Measurements from ENCODE around the gene PARD3. TPM values are rescaled to one million over a fixed set of nuclear protein-coding genes. Genes with fewer than 3 reads are reported as not detected.

Gene PARD3
- total RNA-seq, 1 donor from 2014 or later, result 35.4 TPM

DNA sequence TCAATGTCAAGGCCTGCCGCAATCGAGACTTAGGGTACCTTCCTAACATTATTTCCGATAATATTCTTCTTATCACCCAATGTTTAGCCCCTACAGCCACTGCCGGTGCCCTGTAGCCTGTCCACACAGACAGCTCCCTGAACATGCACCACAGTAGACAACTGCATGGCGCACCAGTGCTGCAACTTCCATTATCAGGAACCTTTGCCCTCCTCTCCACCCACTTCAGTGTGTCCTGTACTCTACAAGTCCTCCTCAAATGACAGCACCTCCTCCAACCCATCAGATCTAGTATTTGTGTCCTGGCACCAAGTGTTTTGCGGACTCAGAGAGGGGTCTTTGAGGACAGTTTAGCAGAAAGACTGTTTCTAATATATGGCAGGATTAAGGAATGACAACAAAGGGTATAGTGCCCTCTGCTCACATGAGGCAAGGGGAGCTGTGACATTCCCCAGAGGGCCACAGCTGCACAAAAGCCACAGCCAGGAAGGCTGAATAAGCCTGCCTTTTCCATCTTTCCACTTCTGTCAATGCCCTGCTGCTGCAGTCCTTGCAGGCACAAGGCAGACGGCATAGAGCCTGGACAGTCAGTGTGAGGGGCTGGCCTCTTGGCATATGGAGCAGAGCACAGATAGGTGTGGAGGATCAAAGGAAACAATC is 335.4 kb downstream of the PARD3 start:
- DNase-seq (ENCODE audit: low read depth) (no peak), FAIRE-seq (no peak)
- TF ChIP-seq EZH2 (IDR thresholded peaks at IDR 0.05; ENCODE audit: insufficient read depth, low read length), result no peak
- TF ChIP-seq, protein P1, sequence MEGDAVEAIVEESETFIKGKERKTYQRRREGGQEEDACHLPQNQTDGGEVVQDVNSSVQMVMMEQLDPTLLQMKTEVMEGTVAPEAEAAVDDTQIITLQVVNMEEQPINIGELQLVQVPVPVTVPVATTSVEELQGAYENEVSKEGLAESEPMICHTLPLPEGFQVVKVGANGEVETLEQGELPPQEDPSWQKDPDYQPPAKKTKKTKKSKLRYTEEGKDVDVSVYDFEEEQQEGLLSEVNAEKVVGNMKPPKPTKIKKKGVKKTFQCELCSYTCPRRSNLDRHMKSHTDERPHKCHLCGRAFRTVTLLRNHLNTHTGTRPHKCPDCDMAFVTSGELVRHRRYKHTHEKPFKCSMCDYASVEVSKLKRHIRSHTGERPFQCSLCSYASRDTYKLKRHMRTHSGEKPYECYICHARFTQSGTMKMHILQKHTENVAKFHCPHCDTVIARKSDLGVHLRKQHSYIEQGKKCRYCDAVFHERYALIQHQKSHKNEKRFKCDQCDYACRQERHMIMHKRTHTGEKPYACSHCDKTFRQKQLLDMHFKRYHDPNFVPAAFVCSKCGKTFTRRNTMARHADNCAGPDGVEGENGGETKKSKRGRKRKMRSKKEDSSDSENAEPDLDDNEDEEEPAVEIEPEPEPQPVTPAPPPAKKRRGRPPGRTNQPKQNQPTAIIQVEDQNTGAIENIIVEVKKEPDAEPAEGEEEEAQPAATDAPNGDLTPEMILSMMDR (IDR thresholded peaks at IDR 0.05; ENCODE audit: insufficient read depth, low read depth, low read length), result no peak
- H3K27me3 ChIP-seq (ENCODE audit: insufficient read depth, low read length), result no peaks in the 10 kb centered on the region
- Mint-ChIP-seq H3K9me3 (ENCODE audit: unreplicated experiment) (no peaks in the 10 kb centered on the region), H3K27me3 (ENCODE audit: low read depth, unreplicated experiment) (no peaks in the 10 kb centered on the region), H3K27ac (ENCODE audit: unreplicated experiment) (no peak overlapping the region), H3K36me3 (ENCODE audit: low read depth, unreplicated experiment) (peaks cover under 1% of the 10 kb centered on the region), H3K4me3 (ENCODE audit: unreplicated experiment) (no peak overlapping the region), H3K4me1 (ENCODE audit: low read depth, unreplicated experiment) (no peaks in the 10 kb centered on the region)
- H2AFZ ChIP-seq (ENCODE audit: low read depth, low read length), result no peak overlapping the region
- H4K20me1 ChIP-seq (ENCODE audit: insufficient read depth, low read length), result no peaks in the 10 kb centered on the region
- H3K4me3 ChIP-seq (ENCODE audit: insufficient read depth, low read depth, low read length), result no peak overlapping the region
- no peak overlapping the region for H3K4me2 ChIP-seq (ENCODE audit: low read length)
- H3K4me1 ChIP-seq (ENCODE audit: insufficient read depth, low read length), result no peaks in the 10 kb centered on the region
- no peaks in the 10 kb centered on the region for H3K79me2 ChIP-seq (ENCODE audit: insufficient read depth, low read length)
- H3K27ac ChIP-seq (ENCODE audit: low read depth, low read length), result no peak overlapping the region
- H3K9ac ChIP-seq (ENCODE audit: low read length), result no peak overlapping the region
- H3K36me3 ChIP-seq (ENCODE audit: insufficient read depth, low read length), result no peaks in the 10 kb centered on the region
- H3K9me3 ChIP-seq (ENCODE audit: insufficient read depth, low read depth, low read length), result no peaks in the 10 kb centered on the region

DNA sequence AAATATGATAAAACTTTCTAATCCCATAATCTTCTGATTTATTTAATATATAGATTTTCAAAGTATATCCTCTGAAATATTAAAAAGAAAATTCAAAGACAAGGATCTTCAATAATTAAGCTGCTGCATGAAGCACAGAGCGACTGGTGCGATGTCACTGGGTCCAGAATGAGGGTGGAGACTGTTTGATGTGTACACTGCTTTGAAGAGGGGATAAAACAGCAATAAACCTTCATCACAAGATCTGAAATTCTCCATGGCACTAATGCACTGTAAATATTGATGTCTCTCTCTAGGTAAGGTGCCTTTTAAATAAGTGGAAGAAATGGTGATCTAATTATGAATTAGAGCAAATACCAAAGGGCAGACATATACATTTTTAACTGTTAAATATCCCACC is 337.8 kb downstream of the PARD3 start:
- no peak for DNase-seq (ENCODE audit: low read depth)
- Histone ChIP-seq H3K4me1 (ENCODE audit: insufficient read depth, low read length) (no peaks in the 10 kb centered on the region), H3K27ac (ENCODE audit: low read depth, low read length) (no peak overlapping the region), H3K79me2 (ENCODE audit: insufficient read depth, low read length) (no peaks in the 10 kb centered on the region), H3K9me3 (ENCODE audit: insufficient read depth, low read depth, low read length) (no peaks in the 10 kb centered on the region), H3K27me3 (ENCODE audit: insufficient read depth, low read length) (no peaks in the 10 kb centered on the region), H3K4me2 (ENCODE audit: low read length) (no peak overlapping the region), H2AFZ (ENCODE audit: low read depth, low read length) (no peak overlapping the region), H3K36me3 (ENCODE audit: insufficient read depth, low read length) (no peaks in the 10 kb centered on the region), H3K9ac (ENCODE audit: low read length) (no peak overlapping the region), H4K20me1 (ENCODE audit: insufficient read depth, low read length) (no peaks in the 10 kb centered on the region), H3K4me3 (ENCODE audit: insufficient read depth, low read depth, low read length) (no peak overlapping the region)
- no peak for FAIRE-seq
- no peaks in the 10 kb centered on the region for H3K36me3 Mint-ChIP-seq (ENCODE audit: low read depth, unreplicated experiment)
- no peak overlapping the region for H3K4me3 Mint-ChIP-seq (ENCODE audit: unreplicated experiment)
- TF ChIP-seq, protein P1 (IDR thresholded peaks at IDR 0.05; ENCODE audit: insufficient read depth, low read depth, low read length), result no peak
- TF ChIP-seq EZH2 (IDR thresholded peaks at IDR 0.05; ENCODE audit: insufficient read depth, low read length), result no peak
- no peaks in the 10 kb centered on the region for H3K4me1 Mint-ChIP-seq (ENCODE audit: low read depth, unreplicated experiment)
- H3K27me3 Mint-ChIP-seq (ENCODE audit: low read depth, unreplicated experiment), result no peaks in the 10 kb centered on the region
- no peak overlapping the region for H3K27ac Mint-ChIP-seq (ENCODE audit: unreplicated experiment)
- no peaks in the 10 kb centered on the region for H3K9me3 Mint-ChIP-seq (ENCODE audit: unreplicated experiment)

DNA sequence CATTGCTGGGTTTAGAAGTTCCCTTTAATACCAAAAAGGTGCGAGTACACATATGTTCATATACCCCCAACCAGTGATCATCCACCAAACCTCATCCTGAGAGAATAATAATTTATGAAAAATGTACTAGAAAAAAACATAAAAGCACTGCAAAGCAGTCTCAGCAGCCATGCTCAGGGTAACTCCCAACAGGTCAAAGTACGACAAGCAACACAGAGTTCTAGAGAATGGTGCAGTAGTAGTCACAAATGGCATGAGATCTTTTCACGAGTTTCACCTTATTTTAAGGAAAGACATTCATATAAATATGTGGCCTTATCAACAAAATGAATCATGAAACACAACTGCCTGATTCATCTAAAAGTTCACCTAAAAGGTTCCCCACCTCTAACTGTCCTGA is 338.5 kb downstream of the PARD3 start:
- Histone ChIP-seq H3K9me3 (ENCODE audit: insufficient read depth, low read depth, low read length) (no peaks in the 10 kb centered on the region), H2AFZ (ENCODE audit: low read depth, low read length) (no peak overlapping the region), H3K79me2 (ENCODE audit: insufficient read depth, low read length) (no peaks in the 10 kb centered on the region), H3K9ac (ENCODE audit: low read length) (no peak overlapping the region), H4K20me1 (ENCODE audit: insufficient read depth, low read length) (no peaks in the 10 kb centered on the region), H3K36me3 (ENCODE audit: insufficient read depth, low read length) (no peaks in the 10 kb centered on the region), H3K4me3 (ENCODE audit: insufficient read depth, low read depth, low read length) (no peak overlapping the region), H3K4me2 (ENCODE audit: low read length) (no peak overlapping the region), H3K27ac (ENCODE audit: low read depth, low read length) (no peak overlapping the region), H3K27me3 (ENCODE audit: insufficient read depth, low read length) (no peaks in the 10 kb centered on the region), H3K4me1 (ENCODE audit: insufficient read depth, low read length) (no peaks in the 10 kb centered on the region)
- Mint-ChIP-seq H3K4me3 (ENCODE audit: unreplicated experiment) (no peak overlapping the region), H3K9me3 (ENCODE audit: unreplicated experiment) (no peaks in the 10 kb centered on the region), H3K36me3 (ENCODE audit: low read depth, unreplicated experiment) (no peaks in the 10 kb centered on the region), H3K27ac (ENCODE audit: unreplicated experiment) (no peak overlapping the region), H3K27me3 (ENCODE audit: low read depth, unreplicated experiment) (no peaks in the 10 kb centered on the region), H3K4me1 (ENCODE audit: low read depth, unreplicated experiment) (no peaks in the 10 kb centered on the region)
- no peak for TF ChIP-seq EZH2 (IDR thresholded peaks at IDR 0.05; ENCODE audit: insufficient read depth, low read length)
- TF ChIP-seq, protein P1 (IDR thresholded peaks at IDR 0.05; ENCODE audit: insufficient read depth, low read depth, low read length), result no peak
- no peak for DNase-seq (ENCODE audit: low read depth)
- FAIRE-seq, result no peak

All from astrocyte (in vitro differentiated cells and primary cell).